ENCODE measurements around the gene RPL21.

The RPL21 gene

DNA sequence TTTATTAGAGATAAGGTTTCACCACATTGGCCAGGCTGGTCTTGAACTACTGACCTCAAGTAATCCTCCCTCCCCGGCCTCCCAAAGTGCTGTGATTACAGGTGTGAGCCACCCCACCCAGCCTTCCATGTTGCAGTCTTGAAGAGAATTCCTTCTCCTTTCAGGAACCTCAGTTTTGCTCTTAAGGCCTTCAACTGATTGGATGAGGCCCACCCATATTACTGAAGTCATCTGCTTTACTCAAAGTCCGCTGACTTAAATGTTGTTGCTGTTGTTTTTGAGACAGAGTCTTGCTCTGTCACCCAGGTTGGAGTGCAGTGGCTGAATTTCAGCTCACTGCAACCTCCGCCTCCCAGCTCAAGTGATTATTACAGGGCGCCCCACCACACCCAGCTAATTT, 52.7 kb downstream of the RPL21 start:
- TF ChIP-seq FOXM1 (IDR thresholded peaks at IDR 0.05; ENCODE audit: borderline replicate concordance, low read depth) (no peak), TEAD4 (IDR thresholded peaks at IDR 0.05) (no peak), TCF12 (IDR thresholded peaks at IDR 0.05; ENCODE audit: low read depth) (no peak)

DNA sequence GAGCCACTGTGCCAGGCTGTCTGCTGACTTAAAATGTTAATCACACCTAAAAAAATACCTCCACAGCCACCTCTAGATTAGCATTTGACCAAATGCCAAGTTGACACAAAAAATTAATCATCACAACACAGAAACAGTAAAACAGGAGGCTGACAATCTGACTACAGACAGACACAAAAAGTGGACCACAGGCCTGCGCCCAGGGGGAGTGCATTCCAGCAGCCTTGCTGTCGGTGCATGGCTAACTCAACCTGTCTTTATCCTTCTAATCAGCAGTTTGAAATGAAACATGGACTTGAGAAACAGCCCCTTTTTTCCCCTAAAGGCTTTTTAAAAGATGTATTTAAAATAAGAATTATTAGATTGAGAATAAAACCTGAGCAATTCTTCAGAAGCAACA, 53.3 kb downstream of the RPL21 start:
- TF ChIP-seq, protein P1, sequence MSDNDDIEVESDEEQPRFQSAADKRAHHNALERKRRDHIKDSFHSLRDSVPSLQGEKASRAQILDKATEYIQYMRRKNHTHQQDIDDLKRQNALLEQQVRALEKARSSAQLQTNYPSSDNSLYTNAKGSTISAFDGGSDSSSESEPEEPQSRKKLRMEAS (IDR thresholded peaks at IDR 0.05): no peak
- TF ChIP-seq NFIC (IDR thresholded peaks at IDR 0.05) (no peak), CEBPB (IDR thresholded peaks at IDR 0.05) (no peak), FOXM1 (IDR thresholded peaks at IDR 0.05; ENCODE audit: borderline replicate concordance, low read depth) (no peak), CREB1 (IDR thresholded peaks at IDR 0.05; ENCODE audit: low read depth) (no peak), TAF1 (IDR thresholded peaks at IDR 0.05; ENCODE audit: low read depth) (no peak), ZBTB7A (IDR thresholded peaks at IDR 0.05; ENCODE audit: low read depth) (no peak), RAD21 (IDR thresholded peaks at IDR 0.05; ENCODE audit: low read depth) (no peak), EGR1 (IDR thresholded peaks at IDR 0.05) (no peak)
- TF ChIP-seq, protein P2, sequence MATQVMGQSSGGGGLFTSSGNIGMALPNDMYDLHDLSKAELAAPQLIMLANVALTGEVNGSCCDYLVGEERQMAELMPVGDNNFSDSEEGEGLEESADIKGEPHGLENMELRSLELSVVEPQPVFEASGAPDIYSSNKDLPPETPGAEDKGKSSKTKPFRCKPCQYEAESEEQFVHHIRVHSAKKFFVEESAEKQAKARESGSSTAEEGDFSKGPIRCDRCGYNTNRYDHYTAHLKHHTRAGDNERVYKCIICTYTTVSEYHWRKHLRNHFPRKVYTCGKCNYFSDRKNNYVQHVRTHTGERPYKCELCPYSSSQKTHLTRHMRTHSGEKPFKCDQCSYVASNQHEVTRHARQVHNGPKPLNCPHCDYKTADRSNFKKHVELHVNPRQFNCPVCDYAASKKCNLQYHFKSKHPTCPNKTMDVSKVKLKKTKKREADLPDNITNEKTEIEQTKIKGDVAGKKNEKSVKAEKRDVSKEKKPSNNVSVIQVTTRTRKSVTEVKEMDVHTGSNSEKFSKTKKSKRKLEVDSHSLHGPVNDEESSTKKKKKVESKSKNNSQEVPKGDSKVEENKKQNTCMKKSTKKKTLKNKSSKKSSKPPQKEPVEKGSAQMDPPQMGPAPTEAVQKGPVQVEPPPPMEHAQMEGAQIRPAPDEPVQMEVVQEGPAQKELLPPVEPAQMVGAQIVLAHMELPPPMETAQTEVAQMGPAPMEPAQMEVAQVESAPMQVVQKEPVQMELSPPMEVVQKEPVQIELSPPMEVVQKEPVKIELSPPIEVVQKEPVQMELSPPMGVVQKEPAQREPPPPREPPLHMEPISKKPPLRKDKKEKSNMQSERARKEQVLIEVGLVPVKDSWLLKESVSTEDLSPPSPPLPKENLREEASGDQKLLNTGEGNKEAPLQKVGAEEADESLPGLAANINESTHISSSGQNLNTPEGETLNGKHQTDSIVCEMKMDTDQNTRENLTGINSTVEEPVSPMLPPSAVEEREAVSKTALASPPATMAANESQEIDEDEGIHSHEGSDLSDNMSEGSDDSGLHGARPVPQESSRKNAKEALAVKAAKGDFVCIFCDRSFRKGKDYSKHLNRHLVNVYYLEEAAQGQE (IDR thresholded peaks at IDR 0.05; ENCODE audit: low read depth): no peak

All from Ishikawa (cell line).